Skin epidermis (tissue), 12 donors: ENCODE measurements around the gene CCDC183.
"Not testable (repeated sequence)": the region's sequence is repeated elsewhere in the genome, so short reads cannot be mapped to it uniquely, and the experiment has no call there.

Experiments used
- H3K27ac ChIP-seq, 21 experiments: fragments of 200-600 bp; sonication (generic) in 11 of 21; one replicate each; pipeline ENCODE4 v1.5.0; 2020; ENCODE audit warnings: mild to moderate bottlenecking in 3 of 21, inconsistent platforms in 2 of 21, moderate library complexity in 2 of 21
- H3K4me3 ChIP-seq, 7 experiments: fragments of 200-600 bp; sonication (generic) in 2 of 7; one replicate each; pipeline ENCODE4 v1.5.0; 2020; ENCODE audit warnings: inconsistent platforms in 2 of 7, mild to moderate bottlenecking in 2 of 7, moderate library complexity in 1 of 7

CCDC183 gene

DNA sequence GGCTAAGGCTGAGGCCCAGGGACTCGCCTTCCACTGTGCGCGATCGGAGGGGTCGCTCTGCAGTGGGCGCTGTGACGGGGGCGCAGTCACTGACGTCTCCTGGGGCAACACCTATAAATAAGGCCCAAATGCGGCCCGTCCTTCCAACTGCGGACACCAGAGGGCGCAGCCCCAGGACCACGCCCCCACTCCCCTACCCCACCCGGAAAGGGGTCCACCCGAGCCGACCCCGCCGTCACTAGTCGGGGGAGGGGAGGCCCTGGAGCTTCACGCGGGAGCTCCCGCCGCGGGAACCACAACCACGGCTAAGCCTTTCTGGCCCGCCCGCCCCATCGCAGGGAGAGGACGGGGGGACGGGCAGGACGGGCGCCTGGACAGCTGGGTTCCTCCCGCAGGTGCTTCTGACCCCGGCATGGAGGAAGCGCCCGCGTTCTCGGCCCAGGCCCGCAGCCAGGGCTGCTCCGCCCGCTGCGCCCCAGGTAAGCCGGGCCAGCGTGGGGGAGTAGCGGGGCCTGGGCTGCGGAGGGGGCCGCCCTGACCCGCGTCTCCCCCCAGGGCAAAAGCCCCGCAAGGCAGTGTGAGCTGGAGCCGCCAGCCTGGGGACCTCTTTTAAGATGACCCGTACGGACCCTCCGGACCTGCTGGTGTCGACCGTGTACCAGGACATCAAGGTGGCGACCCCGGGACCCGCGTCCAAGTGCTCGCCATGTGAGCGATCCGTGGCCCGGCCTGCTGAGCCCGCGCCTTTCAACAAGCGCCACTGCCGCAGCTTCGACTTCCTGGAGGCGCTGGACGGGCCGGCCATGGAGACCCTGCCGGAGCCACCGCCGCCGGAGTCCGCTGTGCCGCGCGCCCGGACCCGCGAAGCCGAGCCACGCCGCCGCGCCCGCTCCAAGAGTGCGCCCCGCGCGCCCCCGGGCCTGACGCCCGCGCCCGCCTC lies 47.9 kb downstream of the CCDC183 start:
- H3K4me3 ChIP-seq, result peak overlapping the region in 1 of 7 experiments; percentile 50
- not testable (repeated sequence) for H3K27ac ChIP-seq

GRCh38 chr9:136844761-136845464 lies 48.8 kb downstream of the CCDC183 start:
- no peak overlapping the region for H3K4me3 ChIP-seq

GRCh38 chr9:136845465-136846260 lies 49.5 kb downstream of the CCDC183 start:
- Histone ChIP-seq H3K4me3 (peak overlapping the region in 1 of 7 experiments; percentile 7), H3K27ac (no peak overlapping the region)

More at GRCh38 chr9:136844761-136845464, 48.8 kb downstream of the CCDC183 start:
- H3K27ac ChIP-seq, result no peak overlapping the region

DNA sequence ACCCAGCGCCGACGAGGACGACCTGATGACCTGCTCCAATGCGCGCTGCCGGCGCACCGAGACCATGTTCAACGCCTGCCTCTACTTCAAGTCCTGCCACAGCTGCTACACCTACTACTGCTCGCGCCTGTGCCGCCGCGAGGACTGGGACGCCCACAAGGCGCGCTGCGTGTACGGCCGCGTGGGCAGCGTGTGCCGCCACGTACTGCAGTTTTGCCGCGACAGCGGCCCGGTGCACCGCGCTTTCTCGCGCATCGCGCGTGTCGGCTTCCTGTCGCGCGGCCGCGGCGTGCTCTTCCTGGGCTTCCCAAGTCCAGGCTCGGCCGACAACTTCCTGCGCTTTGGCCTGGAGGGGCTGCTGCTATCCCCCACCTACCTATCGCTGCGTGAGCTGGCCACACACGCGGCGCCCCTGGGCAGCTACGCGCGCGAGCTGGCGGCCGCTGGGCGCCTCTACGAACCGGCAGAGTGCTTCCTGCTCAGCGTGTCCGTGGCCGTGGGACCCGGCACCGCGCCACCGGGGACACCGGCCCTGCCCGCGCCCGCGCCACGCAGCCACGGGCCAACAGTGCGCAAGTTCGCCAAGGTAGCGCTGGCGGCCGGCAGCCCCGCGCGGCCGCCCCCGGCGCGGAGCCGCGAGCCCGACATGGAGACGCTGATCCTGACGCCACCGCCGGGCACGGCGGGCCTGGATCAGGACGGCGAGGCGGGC lies 50.4 kb downstream of the CCDC183 start:
- H3K4me3 ChIP-seq, result peak overlapping the region in 6 of 7 experiments; percentile 35 to 80 (median 64)
- peak overlapping the region in 2 of 21 experiments; percentile 42 to 47 for H3K27ac ChIP-seq

DNA sequence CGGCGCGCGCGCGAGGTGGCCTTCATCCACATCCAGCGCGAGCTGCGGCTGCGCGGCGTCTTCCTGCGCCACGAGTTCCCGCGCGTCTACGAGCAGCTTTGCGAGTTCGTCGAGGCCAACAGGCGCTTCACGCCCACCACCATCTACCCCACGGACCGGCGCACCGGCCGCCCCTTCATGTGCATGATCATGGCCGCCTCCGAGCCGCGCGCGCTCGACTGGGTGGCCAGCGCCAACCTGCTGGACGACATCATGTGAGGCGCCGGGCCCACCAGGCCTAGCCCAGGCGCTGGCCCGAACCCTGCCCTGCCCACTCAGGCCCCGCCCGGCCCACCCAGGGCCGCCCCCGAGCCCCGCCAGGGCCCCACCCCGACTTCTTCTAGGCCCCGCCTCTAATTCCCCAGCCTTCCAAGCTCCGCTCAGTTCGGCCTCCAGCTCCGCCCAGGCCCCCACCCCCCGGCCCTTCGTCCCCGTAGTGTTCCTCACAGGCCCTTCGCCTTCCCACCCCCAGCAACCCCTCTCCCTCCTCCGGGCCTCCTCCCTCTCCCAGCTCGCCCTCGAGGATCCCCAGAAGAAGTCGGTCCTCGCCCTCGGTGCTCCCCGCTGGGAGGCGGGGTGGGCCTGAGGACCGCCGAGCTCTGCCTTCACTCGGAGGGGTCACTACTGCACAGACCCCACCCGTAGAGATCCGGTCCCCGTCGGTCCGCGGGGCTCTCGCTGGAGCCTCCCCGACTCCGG lies 51.1 kb downstream of the CCDC183 start:
- peak overlapping the region in 18 of 21 experiments; percentile 45 to 93 (median 85) for H3K27ac ChIP-seq
- peak overlapping the region; percentile 35 to 80 (median 64) for H3K4me3 ChIP-seq

- peak overlapping the region in 20 of 21 experiments; percentile 73 to 93 (median 86) for H3K27ac ChIP-seq
- H3K4me3 ChIP-seq, result peak overlapping the region; percentile 35 to 80 (median 64)
Measured at GRCh38 chr9:136847826-136848392, 51.8 kb downstream of the CCDC183 start.

- Histone ChIP-seq H3K4me3 (peak overlapping the region; percentile 35 to 80 (median 64)), H3K27ac (peak overlapping the region; percentile 57 to 93 (median 85))
Measured at GRCh38 chr9:136848393-136849037, 52.4 kb downstream of the CCDC183 start.

GRCh38 chr9:136849038-136849959 lies 53.2 kb downstream of the CCDC183 start, which contains the start of gene PHPT1:
TSS of gene PHPT1 (plus strand) at chr9:136849409. CDS start at chr9:136849431, 22 bp downstream.
- peak within 1 kb of the TSS; percentile 57 to 93 (median 85) for H3K27ac ChIP-seq
- peak within 1 kb of the TSS; percentile 35 to 80 (median 64) for H3K4me3 ChIP-seq

- Histone ChIP-seq H3K27ac (peak overlapping the region in 20 of 21 experiments; percentile 72 to 93 (median 86)), H3K4me3 (peak overlapping the region; percentile 35 to 80 (median 64))
Measured at GRCh38 chr9:136849960-136850865, 54.1 kb downstream of the CCDC183 start.

GRCh38 chr9:136850866-136851775 lies 55.0 kb downstream of the CCDC183 start:
- H3K27ac ChIP-seq, result peak overlapping the region in 1 of 21 experiments; percentile 72
- no peak overlapping the region for H3K4me3 ChIP-seq

- H3K4me3 ChIP-seq, result no peak within 1 kb of the TSS
- H3K27ac ChIP-seq, result peak within 1 kb of the TSS in 1 of 21 experiments; percentile 3
Measured at GRCh38 chr9:136851941-136852663, 56.0 kb downstream of the CCDC183 start, which contains the start of gene MAMDC4. TSS of gene MAMDC4 (plus strand) at chr9:136852346. CDS start at chr9:136852417, 71 bp downstream.

- Histone ChIP-seq H3K4me3 (no peak overlapping the region), H3K27ac (no peak overlapping the region)
Measured at GRCh38 chr9:136852664-136853595, 56.8 kb downstream of the CCDC183 start.
